ENCODE data around the gene C1QA.
"Not testable (repeated sequence)": the region's sequence is repeated elsewhere in the genome, so short reads cannot be mapped to it uniquely, and the experiment has no call there.

C1QA gene

GRCh38 chr1:22662318-22662717, 25.9 kb downstream of the C1QA start:
- no peak for FAIRE-seq
- TF ChIP-seq TAF1 (IDR thresholded peaks at IDR 0.05; ENCODE audit: low read depth, low read length) (no peak), POLR2A (IDR thresholded peaks at IDR 0.05; ENCODE audit: low read depth, low read length) (no peak), POLR2AphosphoS5 (IDR thresholded peaks at IDR 0.05; ENCODE audit: low read depth, low read length) (no peak), PAX5 (IDR thresholded peaks at IDR 0.05; ENCODE audit: insufficient read depth, low read length, severe bottlenecking) (no peak), SPI1 (IDR thresholded peaks at IDR 0.05; ENCODE audit: low read depth, low read length) (no peak), POU2F2 (IDR thresholded peaks at IDR 0.05; ENCODE audit: low read depth, low read length) (no peak)
- DNase-seq (ENCODE audit: insufficient read length, low spot score), result no peak

GRCh38 chr1:22662986-22663408, 26.6 kb downstream of the C1QA start:
- DNase-seq (ENCODE audit: insufficient read length, low spot score) (no peak), FAIRE-seq (no peak)
- TF ChIP-seq POLR2AphosphoS5 (IDR thresholded peaks at IDR 0.05; ENCODE audit: low read depth, low read length), result no peak

GRCh38 chr1:22665752-22666151, 29.3 kb downstream of the C1QA start:
- no peak for DNase-seq (ENCODE audit: insufficient read length, low spot score)
- FAIRE-seq, result no peak
- TF ChIP-seq PAX5 (IDR thresholded peaks at IDR 0.05; ENCODE audit: insufficient read depth, low read length, severe bottlenecking) (no peak), SPI1 (IDR thresholded peaks at IDR 0.05; ENCODE audit: low read depth, low read length) (no peak), POU2F2 (IDR thresholded peaks at IDR 0.05; ENCODE audit: low read depth, low read length) (no peak), TAF1 (IDR thresholded peaks at IDR 0.05; ENCODE audit: low read depth, low read length) (no peak)

- FAIRE-seq (no peak), DNase-seq (ENCODE audit: insufficient read length, low spot score) (no peak)
- TF ChIP-seq PAX5 (IDR thresholded peaks at IDR 0.05; ENCODE audit: insufficient read depth, low read length, severe bottlenecking) (no peak), POU2F2 (IDR thresholded peaks at IDR 0.05; ENCODE audit: low read depth, low read length) (no peak), POLR2AphosphoS5 (IDR thresholded peaks at IDR 0.05; ENCODE audit: low read depth, low read length) (no peak), POLR2A (IDR thresholded peaks at IDR 0.05; ENCODE audit: low read depth, low read length) (no peak), SPI1 (IDR thresholded peaks at IDR 0.05; ENCODE audit: low read depth, low read length) (no peak), TAF1 (IDR thresholded peaks at IDR 0.05; ENCODE audit: low read depth, low read length) (no peak)
These were observed 30.0 kb downstream of the C1QA start for GRCh38 chr1:22666412-22666811.

DNA sequence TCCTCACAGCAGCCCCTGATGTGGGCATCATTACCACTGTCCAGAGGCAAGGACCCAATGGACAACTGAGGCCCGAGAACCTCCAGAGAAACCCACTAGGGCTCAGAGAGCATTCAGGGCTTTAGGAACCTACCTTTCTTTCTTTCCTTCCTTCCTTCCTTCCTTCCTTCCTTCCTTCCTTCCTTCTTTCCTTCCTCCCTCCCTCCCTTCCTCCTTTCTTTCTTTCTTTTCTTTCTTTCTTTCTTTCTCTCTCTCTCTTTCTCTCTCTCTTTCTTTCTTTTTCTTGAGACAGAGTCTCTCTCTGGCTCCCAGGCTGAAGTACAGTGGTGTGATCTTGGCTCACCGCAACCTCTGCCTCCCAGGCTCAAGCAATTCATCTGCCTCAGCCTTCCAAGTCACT, 32.4 kb downstream of the C1QA start:
- not testable (repeated sequence) for FAIRE-seq; DNase-seq (ENCODE audit: insufficient read length, low spot score)

DNA sequence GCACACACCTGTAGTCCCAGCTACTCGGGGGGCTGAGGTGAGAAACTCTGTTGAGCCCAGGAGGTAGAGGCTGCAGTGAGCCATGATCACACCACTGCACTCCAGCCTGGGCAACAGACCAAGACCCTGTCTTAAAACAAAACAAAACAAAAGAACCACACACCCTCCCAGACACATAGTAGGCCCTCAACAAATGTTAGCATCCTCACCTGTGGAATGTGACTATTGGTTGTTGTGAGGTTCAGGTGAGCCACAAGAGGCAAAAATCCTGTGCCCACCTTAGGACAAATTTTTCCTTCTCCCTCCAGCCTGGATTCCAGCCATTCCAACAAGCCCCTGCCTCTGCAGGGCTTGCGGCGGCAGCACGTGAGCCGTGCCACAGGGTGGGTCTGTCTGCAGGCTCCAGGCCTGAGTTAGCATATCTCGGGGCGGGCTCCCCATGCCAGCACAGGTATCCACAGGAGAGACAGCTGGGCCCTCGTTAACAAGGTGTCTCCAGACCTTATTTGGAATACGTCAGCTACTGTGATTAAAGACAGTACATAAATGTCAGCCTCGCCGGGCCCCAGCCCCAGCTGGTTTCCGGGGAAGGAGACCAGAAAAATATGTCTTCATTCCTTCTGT, 34.0 kb downstream of the C1QA start:
- FAIRE-seq, result no peak
- no peak for DNase-seq (ENCODE audit: insufficient read length, low spot score)
- TF ChIP-seq POU2F2 (IDR thresholded peaks at IDR 0.05; ENCODE audit: low read depth, low read length) (no peak), POLR2A (IDR thresholded peaks at IDR 0.05; ENCODE audit: low read depth, low read length) (no peak), POLR2AphosphoS5 (IDR thresholded peaks at IDR 0.05; ENCODE audit: low read depth, low read length) (no peak), TAF1 (IDR thresholded peaks at IDR 0.05; ENCODE audit: low read depth, low read length) (no peak)

DNA sequence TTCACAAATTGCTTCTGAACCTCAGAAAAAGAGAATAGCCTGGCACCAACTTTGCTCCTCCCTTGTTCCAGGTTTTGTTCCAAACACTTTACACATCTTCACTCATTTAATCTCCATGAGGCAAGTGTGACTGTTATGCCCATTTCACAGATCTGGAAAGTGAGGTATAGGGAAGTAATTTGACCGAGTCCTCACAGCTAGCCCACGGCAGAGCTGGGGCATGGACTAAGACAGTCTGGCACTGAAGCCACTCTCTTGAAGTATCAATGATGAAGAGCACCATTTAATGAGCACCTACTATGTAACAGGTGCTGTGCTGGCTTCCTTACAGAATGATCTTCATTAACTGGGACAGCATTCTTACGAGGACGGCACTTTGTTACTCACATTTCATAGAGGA, 35.6 kb downstream of the C1QA start:
- TF ChIP-seq PAX5 (IDR thresholded peaks at IDR 0.05; ENCODE audit: insufficient read depth, low read length, severe bottlenecking), result no peak
- TF ChIP-seq SPI1 (IDR thresholded peaks at IDR 0.05; ENCODE audit: low read depth, low read length), result no peak
- no peak for TF ChIP-seq POU2F2 (IDR thresholded peaks at IDR 0.05; ENCODE audit: low read depth, low read length)
- no peak for DNase-seq (ENCODE audit: insufficient read length, low spot score)
- no peak for FAIRE-seq

- DNase-seq (ENCODE audit: insufficient read length, low spot score) (peak; percentile 47), FAIRE-seq (no peak)
- TF ChIP-seq POU2F2 (IDR thresholded peaks at IDR 0.05; ENCODE audit: low read depth, low read length) (no peak), PAX5 (IDR thresholded peaks at IDR 0.05; ENCODE audit: insufficient read depth, low read length, severe bottlenecking) (no peak), POLR2AphosphoS5 (IDR thresholded peaks at IDR 0.05; ENCODE audit: low read depth, low read length) (no peak), POLR2A (IDR thresholded peaks at IDR 0.05; ENCODE audit: low read depth, low read length) (no peak), TAF1 (IDR thresholded peaks at IDR 0.05; ENCODE audit: low read depth, low read length) (no peak), SPI1 (IDR thresholded peaks at IDR 0.05; ENCODE audit: low read depth, low read length) (no peak)
These were observed 37.3 kb downstream of the C1QA start for GRCh38 chr1:22673486-22674409.

DNA sequence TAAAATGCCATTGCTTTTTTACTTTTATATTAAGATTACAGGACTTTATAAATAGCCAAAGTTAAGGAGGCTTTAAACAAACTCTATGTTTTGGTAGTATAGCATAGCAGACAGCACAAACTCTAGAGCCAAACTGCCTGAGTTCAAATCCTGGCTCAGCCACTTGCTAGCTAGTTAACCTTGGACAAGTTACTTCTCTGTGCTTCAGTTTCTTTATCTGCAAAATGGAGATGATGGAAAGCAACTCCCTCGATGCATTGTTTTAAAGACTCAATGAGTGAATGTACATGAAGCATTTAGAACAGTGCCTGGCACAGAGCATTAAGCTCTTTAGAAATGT, 38.0 kb downstream of the C1QA start:
- FAIRE-seq, result no peak

DNA sequence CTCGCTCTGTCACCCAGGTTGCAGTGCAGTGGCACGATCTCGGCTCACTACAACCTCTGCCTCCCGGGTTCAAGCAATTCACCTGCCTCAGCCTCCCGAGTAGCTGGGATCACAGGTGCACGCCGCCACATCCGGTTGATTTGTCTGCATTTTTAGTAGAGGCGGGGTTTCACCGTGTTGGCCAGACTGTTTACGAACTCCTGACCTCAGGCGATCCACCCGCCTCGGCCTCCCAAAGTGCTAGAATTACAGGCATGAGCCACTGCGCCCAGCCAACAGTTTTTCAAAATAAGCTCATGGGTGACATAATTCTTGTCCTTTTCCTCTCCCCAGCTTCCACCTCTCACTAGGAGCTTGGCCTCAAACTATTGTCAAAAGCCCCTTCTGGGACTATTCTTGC, 39.7 kb downstream of the C1QA start:
- FAIRE-seq; DNase-seq (ENCODE audit: insufficient read length, low spot score): not testable (repeated sequence)

More for the DNA sequence above, 38.0 kb downstream of the C1QA start:
- no peak for DNase-seq (ENCODE audit: insufficient read length, low spot score)
- TF ChIP-seq TAF1 (IDR thresholded peaks at IDR 0.05; ENCODE audit: low read depth, low read length) (no peak), PAX5 (IDR thresholded peaks at IDR 0.05; ENCODE audit: insufficient read depth, low read length, severe bottlenecking) (no peak), SPI1 (IDR thresholded peaks at IDR 0.05; ENCODE audit: low read depth, low read length) (no peak), POLR2AphosphoS5 (IDR thresholded peaks at IDR 0.05; ENCODE audit: low read depth, low read length) (no peak), POLR2A (IDR thresholded peaks at IDR 0.05; ENCODE audit: low read depth, low read length) (no peak), POU2F2 (IDR thresholded peaks at IDR 0.05; ENCODE audit: low read depth, low read length) (no peak)

Measured in GM12891 (cell line).